Measurements from ENCODE around the gene CEP104.

Gene CEP104

GRCh38 chr1:3778590-3779264 lies 78.3 kb downstream of the CEP104 start:
- DNase-seq (ENCODE audit: low read depth in 2 of 2): no peak

GRCh38 chr1:3777647-3778589 lies 79.1 kb downstream of the CEP104 start:
- DNase-seq (ENCODE audit: low read depth in 2 of 2): no peak

- DNase-seq (ENCODE audit: low read depth in 2 of 2): no peak
Measured at GRCh38 chr1:3777078-3777547, 79.9 kb downstream of the CEP104 start.

- DNase-seq (ENCODE audit: low read depth in 2 of 2): no peak
Measured at GRCh38 chr1:3776231-3776961, 80.6 kb downstream of the CEP104 start.

DNA sequence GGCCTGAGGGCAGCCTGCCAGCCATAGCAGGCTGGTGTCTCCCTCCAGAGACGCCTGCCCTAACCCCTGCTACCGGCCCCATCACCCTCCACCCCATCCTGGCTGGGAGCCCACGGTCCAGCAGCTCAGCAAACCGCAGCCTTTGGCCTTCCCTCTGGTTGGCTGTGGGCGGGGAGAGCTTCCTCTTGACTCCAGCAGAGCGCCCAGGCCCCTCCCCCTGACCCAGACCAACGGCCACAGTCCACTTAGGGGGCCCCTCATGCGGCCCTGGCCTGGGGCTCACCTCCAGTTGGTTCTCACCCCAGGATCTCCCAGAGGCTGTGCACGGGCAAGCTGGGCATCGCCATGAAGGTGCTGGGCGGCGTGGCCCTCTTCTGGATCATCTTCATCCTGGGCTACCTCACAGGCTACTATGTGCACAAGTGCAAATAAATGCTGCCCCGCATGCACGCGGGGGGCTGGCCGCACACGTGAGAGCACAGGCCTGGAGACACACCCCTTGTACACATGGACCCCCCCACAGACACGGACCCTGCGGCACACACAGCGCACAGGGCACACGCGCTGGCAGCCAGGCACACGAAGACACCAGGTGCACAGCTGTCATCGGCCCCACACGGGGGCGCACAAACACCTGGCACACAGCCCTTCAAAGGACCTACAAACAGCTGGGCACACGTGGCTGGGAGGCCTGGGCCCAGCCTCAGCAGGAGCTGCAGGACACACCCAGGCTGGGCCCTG lies 81.4 kb downstream of the CEP104 start:
- no peak for DNase-seq (ENCODE audit: low read depth in 2 of 2)

- no peak for DNase-seq (ENCODE audit: low read depth in 2 of 2)
Measured at GRCh38 chr1:3774946-3775489, 82.0 kb downstream of the CEP104 start.

DNA sequence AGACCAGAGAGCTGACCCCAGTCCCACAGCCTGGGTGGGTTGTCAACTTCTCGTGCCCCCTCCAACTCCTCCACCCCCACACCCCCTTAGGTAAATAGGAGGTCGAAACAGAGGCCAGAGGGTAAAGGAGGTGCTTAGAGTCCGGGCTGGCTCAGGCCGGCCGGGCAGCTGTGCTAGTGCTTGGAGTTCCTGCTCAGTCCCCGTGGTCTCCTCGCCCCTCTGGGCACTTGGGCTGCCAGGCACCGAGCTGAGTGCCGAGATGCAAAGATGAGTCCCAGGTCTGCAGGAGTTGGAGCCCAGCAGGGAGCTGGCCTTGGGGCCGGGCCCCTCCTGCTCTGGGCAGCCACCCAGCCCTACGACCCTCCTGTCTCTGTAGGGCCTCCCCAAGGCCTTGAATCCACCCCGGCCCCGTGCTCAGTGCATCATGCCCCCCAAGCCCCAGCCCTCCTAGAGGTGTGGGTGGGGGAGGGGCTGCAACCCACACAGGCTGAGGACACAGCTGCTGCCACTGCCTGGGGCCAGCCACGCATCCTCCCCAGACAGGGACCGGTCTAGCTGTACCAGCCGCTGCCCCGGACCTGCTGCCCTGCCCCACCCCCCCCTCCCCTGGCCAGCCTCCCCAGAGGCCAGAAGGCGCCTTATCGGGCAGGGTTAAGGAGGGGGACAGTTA lies 82.6 kb downstream of the CEP104 start:
- DNase-seq (ENCODE audit: low read depth in 2 of 2): no peak

DNA sequence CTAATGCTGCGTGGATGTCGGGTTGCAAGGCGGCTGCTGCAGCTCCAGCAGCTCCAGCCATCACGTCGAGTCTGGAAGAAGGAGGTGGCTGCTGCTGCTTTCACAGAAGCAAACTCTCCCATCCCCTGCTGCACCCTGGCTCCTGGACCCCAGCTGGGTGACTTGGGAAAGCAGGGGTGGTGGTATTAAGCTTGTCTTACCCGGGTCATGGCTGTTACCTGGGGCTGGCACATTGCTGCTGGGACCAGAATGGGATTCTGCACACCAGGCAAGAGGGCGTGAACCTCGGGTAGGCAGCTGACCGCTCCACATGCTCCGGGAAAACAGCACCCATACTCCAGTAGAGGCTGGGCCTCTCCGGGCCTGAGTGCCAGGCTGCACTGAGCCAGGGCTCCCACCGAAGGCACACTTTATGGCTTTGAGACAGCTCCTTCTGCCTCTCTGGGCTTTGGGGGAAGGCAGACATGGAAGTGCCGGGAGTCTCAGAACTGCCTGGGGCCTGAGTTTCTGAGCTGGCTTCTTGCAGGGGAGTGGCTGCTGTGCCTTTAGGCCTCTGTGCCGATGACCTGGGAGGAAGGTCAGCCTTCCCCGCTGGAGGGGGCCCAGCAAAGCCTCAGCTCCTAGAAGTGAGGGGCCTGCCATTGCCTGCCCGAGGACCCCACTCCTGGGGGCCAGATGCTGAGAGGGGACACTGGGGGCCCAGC lies 83.3 kb downstream of the CEP104 start:
- no peak for DNase-seq (ENCODE audit: low read depth in 2 of 2)

DNA sequence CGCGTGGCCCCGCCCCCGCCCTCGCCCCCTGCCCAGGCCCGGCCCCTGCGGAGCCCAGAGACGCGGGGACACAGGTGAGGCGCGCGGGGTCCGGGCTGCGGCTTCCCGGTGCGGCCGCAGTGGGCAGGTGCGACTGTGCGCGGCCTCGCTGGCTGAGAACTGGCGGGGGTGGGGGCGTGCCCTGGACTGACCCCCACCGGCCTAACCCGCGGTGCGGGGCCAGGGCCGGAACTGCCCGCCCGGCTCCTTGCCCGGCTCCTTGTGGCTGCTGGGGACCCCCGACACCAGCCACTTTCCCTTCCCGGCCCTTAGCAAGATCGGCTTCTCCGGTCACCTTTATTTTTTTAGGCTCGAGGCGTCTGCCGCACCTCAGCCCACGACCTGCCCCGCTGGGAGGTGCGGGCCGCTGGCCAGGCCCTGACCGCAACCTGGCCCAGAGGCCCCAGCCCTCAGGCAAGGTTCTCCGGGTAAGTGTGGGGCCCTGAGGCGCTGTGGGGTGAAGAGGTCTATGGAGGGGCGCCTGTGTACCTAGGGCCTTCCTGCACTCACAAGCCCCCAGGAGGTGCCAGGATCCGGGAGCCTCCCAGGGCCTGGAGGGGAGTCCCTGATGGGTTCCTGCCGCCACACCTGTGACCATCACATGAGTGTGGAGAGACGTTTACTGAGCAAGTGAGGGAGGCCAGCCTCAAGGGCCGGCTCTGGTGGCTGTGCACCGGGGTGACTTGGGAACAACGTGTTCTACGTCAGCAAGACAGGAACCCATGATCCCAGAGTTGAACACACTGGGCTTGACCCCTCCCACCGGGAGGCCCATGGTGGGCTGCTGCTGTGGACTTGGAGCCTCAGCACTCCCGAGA lies 84.1 kb downstream of the CEP104 start, which contains the start of gene SMIM1:
TSS of gene SMIM1 (plus strand) at position 35 of the 857 bp plus-strand sequence. CDS start 2,625 bp downstream, outside the sequence.
- DNase-seq (ENCODE audit: low read depth in 2 of 2): no peak

DNA sequence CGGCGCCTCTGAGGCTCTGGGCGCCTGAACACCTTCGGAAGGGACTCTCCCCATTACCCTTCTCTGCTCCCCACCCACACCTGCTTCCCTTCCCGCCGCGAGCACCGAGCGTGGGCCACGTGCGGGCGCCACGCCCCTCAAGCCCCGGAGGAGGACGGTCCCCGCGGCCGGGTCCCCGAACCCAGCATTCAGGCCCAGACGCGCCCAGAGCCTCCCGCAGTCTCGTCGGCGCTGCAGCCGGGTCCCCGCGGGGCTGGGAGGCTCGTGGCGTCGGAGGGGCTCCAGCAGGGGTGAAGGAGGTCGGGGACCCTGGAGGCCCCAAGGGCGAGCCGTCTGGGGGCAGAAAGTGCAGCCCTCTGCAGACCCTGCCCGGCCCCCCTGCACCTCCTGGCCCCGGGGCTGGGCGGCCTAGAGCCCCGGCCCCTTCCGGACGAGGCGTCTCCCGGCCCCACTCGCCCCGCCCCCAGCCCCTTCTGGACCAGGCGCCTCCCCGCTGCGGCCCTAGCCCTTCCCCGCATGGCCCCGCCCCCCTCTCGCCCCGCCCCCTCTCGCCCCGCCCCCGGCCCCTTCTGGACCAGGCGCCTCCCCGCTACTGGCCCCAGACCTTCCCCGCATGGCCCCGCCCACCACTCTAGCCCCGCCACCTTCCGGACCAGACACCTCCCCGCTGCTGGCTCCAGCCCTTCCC lies 84.8 kb downstream of the CEP104 start:
- peak; percentile 35 to 50 for DNase-seq (ENCODE audit: low read depth in 2 of 2)

DNA sequence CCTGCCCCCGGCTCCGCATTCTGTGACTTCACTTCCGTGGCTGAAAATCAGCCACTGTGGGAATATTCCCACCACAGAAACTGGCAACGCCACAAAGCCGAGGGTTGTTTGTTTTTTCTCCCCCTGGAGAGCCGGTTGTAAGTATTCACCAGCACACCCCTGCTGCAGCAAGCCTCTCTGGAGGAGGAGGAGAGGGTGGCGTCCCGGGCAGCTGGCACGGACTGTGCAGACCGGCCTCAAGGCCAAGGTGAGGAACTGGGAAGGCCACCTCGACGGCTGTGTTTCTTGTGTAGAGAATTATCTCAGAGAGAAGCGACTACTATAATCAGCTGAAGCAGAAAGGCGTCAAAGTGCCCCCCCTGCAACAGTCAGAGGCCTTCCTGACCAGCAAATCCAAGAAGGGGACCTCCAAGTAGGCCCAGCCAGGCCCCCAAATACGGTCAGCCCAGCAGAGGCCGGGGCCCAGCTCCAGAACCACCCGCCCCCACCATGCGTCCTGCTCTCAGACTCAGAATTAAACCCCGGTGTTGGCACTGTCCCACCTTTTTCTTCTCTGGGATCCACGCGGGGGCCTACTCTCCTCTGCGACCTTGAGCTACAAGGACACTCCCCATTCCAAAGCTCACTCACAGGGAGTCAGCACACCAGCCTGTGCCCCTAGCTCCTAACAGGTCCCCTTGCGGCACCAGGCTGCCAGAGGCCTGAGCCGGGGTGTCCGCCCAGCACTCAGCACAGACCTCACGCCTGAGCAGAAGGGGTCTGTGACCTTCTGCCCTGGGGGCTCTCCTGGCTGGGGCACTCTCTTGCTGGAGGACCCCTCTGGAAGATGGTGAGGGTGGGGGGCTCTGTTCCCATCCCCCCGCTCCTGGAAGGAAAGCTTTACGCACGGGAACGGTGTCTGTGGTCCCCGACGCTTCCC lies 85.6 kb downstream of the CEP104 start:
- DNase-seq (ENCODE audit: low read depth in 2 of 2): no peak

GRCh38 chr1:3770047-3770765 lies 86.8 kb downstream of the CEP104 start:
- DNase-seq (ENCODE audit: low read depth in 2 of 2): no peak

DNA sequence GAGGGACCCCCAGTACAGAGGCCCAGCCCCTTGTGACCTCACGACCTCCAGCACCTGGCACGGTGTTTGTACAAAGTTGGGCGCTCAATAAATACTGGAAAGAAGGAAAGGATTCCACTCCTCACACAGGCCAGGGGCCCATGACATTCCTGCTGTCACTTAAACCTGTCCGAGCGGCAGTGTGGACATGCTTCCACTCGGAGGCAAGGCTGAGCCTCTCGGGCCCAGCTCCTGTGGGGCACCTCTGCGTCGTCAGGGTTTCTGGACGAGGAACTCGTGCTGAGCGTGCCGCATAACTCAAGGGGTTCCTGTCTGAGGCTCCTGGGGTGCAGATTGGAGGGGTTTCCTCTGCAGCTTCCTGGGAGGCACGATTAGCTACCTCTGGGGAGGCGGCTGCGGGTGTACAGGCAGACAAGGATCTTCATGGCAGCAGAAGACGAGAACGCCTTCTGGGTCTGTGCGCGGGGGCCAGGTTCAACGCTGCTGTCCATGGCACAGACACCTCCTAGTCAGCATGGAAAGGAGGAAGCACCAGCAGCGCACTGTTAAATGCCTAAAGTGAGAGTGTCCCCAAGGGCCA lies 88.1 kb downstream of the CEP104 start:
- no peak for DNase-seq (ENCODE audit: low read depth in 2 of 2)

GRCh38 chr1:3767328-3767925 lies 89.6 kb downstream of the CEP104 start:
- DNase-seq (ENCODE audit: low read depth in 2 of 2): no peak

DNA sequence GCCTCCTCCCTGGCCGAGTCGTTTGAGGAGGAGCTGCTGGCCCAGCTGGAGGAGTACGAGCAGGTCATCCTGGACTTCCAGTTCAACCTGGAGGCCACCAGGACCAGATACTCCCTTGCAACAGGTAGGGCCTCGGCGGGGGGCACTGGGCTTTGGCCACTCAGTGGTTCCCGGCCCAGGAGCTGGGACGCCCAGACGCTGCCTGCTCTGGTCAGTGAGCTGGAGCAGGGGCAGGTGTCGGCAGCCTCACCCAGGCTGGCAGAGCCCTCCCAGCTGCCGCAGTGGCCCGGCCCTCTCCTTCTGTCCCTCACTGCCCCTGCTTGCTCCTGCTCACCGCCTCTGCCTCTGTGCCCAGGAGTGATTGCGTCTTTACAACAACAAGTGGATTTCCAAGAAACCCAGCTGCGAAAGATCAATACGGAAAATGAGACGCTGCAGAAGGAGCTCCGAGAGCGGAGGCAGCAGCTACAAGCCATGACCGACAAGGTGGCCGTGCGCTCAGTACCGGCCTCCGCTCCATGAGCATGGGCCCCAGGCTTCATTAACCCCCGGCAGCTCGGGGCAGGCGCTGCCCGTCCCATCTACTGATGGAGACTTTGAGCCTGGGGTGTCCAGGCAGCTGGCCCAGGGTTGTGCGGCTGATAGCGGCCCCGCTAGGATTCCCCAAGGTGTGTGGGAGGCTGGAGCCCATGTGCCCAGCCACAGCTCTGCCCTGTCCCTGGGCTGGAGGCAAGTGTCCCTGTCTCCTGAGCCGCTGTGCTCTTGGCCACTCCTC lies 93.5 kb downstream of the CEP104 start:
- no peak for DNase-seq (ENCODE audit: low read depth in 2 of 2)

Measured in fibroblast of skin of left biceps (primary cell).